HUDEP-2 (cell line): ENCODE results near the gene AWAT1.
"Not testable (repeated sequence)": the region's sequence is repeated elsewhere in the genome, so short reads cannot be mapped to it uniquely, and the experiment has no call there.

Experiments
- DNase-seq, 76 experiments: peaks; one replicate each; lab custom pipeline; 2025; ENCODE audit not compliant: unreplicated experiment in 76 of 76; lab: John Stamatoyannopoulos, UW

Gene AWAT1

DNA sequence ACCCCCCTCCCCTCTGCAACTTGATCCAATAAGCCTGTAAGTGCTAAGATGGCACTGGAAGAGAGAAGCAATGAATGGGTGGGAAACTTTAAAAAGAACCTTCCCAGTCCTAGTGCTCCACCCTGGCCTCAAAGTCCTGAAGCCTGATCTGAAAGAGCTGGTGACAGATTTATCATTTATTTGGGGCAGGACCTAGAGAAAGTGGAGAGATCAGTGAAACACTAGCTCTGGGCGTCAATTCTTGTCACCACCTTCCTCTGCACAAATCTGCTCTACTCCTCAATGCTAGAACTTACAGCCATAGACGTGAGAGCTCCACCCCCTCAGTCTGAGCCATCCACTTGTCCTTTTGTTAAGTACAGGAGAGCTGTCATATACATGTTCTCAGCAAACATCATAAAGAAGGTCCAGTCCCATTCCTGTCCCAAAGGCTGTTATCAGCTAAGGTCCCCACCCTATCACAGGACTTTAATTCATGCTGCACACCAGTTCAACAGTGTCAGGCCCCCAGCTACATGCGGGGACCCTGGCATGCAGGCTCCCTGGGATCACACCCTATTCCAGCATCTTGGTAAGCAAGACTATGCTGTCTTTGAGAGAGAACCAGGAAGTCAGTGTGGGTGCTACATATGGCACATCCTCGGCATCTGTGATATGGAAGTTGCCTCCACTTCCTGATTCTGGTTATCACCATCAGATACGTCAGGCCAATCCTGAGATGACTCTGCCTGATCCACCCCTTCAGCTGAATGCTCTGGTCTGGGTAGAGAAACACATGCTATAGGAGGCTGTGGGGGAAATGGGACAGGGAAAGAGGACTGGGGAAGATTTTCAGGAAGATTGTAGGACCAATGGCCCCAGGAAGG, 23.2 kb downstream of the AWAT1 start:
- no peak for DNase-seq

DNA sequence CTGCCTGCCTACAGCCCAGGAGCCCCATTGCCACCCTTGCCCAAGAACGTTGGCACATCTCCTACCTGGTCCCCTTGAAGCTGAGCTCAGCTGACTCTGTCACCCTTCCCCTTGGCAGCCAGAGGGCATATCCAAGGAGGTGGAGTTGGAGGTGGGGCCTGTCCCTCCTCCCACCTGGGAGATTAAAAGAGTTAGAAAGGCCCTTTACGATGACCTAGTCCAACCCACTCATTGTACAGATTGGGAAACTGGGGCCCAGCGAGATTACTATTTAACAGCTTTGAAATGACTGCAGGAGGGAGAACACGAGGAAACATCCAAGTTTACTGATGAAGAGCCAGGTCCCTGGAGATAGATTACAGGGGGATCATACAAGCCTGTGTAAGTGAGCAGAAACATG, 25.6 kb downstream of the AWAT1 start, which contains the start of gene P2RY4:
TSS of gene P2RY4 (minus strand) at position 101 of the 400 bp plus-strand sequence. CDS start 580 bp downstream, outside the sequence.
- DNase-seq, result no peak

DNA sequence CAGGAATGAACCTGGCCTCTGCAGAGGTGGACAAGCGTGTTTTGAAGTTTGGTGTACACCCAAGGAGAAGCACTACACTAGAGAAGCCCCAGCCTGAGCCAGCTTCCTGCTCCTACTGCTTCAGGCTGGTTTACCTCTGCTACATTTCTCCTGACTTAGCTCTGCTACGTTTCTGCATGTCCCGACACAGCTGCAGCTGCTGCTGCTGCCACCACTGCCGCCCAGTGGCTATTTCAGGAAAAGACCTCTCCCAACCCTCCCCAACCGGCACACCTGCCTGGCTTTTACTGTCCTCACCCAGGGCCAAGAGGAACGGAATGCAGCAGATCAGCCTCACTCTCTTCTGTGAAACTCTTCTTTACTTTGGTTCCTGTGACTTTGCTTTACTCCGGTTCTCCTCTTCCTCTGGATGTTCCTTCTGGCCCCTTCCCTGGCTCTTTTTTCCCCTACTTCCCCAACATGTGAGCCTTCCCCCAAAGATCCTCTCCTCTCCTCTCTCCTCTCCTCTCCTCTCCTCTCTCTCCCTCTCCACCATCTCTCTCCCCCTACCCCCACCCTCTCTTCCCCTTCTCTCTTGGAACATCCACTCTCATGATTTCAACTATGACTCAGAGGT, 28.6 kb downstream of the AWAT1 start:
- peak in 46 of 76 experiments; percentile 0 to 48 (median 10) for DNase-seq

DNA sequence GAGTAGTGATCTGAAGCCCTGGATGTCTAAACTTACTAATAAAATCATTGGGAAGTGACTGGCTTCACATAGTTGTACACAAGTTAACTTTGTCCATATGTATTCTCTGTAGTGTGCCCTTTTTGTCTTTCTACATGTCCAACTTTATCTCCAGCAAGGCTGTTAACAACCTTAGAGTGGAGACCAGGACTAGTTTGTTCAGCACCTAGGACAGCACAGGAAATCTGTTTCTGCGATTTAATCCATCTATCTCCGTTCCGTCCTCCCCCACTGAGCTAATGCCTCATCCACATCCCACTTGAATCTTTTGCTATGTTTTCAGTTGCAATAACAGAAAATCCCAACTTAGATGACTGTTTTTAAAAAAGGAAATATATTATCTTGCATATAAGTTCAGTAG, 30.3 kb downstream of the AWAT1 start:
- DNase-seq, result no peak

DNA sequence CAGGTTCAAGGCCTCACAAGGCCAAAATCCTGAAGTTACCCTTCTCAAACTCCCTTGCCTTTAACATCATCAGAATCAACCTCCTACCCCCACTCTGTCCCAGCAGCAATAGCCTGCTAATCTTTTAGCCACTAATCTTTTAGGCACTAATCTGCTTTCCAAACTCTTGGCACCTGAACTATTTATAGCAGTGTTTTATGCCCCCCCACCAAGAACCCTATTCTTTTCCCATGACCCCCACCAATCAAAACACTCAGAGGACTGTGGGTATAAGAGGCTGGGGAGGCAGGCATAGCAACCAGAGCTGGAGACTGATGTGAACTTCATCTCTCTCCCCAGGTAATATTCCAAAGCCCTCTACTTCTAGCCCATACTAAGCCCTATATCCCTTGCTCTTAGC, 33.6 kb downstream of the AWAT1 start, which contains the start of gene ARR3:
TSS of gene ARR3 (plus strand) at position 301 of the 400 bp plus-strand sequence. CDS start 1,052 bp downstream, outside the sequence.
- no peak for DNase-seq

DNA sequence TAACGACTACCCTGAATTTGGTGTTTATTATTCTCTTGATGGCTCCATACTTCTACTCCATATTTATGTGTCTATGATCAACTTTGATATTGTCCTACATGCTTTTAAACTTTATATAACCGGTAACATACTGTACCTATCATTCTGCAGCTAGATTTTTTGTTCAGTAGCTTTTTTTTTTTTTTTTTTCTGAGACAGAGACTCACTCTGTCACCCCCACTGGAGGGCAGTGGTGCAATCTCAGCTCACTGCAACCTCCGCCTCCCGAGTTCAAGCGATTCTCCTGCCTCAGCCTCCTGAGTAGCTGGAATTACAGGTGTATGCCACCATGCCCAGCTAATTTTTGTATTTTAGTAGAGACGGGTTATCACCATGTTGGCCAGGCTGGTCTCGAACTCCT, 39.6 kb downstream of the AWAT1 start:
- DNase-seq, result not testable (repeated sequence)

DNA sequence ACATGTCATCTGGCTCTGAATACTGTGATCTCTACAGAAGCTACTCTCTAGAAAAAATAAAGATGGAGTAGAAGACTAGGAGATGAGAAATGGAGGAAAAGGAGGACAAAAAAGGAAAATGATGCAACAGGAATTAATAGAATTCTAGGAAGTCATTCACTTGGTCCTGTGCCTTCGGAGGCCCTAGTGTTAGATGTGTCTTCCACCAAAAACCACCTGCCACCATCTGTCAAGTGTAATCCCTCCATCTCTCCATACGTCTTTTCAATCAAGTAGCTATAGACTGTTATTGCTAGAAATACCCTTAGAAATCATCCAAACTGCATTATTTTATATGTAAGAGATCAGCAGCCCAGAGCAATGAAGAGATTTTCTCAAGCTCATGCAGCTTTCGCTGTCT, 44.6 kb downstream of the AWAT1 start:
- no peak for DNase-seq

DNA sequence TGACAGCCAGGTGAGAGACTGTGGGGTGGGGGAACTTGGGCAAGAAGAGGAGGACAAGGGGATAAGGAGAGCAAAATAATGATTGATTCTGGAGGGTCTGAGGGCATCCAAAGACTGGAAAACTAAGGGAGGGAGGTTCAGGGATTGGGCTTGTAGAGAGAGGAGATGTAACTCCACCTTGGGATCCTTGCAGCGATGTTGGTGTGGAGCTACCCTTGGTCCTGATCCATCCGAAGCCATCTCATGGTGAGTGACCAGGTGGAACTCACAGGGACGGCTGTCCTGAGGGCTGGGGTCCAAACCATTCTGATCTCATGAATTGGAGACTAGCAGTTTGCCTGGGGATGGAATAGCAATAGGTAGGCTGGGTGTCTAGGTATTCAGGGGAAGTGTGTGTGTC, 46.1 kb downstream of the AWAT1 start:
- no peak for DNase-seq

DNA sequence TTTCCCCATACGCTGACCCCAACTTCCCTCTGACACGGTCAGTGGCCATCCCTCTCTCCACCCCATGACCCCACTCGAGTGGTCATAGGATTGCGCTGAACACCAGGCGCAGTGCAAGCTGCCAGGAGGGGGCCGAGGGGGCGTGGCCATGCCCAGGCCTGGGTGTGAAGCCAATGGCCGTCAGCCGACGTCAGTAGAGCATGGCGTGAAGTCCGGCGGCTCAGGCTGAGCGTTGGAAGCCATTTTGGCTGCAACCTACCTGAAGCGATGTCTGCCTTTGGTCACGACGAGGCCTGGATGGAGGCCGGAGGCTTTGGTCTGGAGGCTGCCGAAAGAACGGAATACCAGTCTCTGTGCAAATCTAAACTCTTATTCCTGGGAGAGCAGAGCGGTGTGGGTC, 47.5 kb downstream of the AWAT1 start, which contains the start of gene RAB41:
TSS of gene RAB41 (plus strand) at position 222 of the 400 bp plus-strand sequence. CDS start at position 268, 46 bp downstream.
- DNase-seq, result no peak

DNA sequence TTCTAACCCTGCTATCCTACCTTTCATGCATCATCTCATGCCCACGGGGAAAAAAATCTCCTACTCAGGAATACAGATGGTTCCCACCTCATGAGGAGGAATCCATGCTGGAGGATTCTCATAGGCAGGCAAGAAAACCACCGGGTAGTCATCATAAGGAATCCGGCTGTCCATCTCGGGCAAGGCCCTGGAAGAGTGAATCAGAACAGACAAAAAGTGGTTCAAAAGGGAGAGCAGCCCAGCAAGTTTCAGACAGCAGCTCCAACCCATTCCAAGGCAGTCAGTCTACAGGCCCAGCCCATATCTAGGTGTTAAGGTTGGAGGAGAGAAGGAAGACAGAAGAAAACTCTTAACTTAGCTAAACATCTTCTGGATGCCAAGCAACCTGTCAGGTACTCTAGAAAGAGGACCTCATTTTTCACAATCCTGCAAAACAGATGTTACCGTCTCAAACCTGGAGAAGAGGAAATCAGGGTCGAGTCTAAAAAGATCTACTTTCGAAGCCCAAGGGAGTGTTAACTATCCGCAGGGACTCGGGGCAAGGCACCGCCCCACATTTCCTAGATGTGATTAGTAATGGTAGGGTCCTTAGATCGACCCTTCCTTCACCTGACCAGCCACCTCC, 54.8 kb downstream of the AWAT1 start:
- no peak for DNase-seq
